ENCODE data around the gene MAP2K5. TPM values are rescaled to one million over a fixed set of nuclear protein-coding genes. Genes with fewer than 3 reads are reported as not detected.

Gene MAP2K5
- total RNA-seq, 2 donors from 2014 or later, result 7.4 to 10.2 TPM

GRCh38 chr15:67551207-67551743 lies 8.8 kb downstream of the MAP2K5 start:
- DNase-seq (ENCODE audit: low spot score) (no peak), ATAC-seq (ENCODE audit: insufficient number of reproducible peaks, low FRiP score, low read depth) (no peak)
- peaks cover 4% of the 10 kb centered on the region for H3K36me3 ChIP-seq
- peaks cover 8 to 11% of the 10 kb centered on the region in 2 donors for H3K4me1 ChIP-seq (ENCODE audit: control insufficient read depth in 1 of 2, low read depth in 2 of 2)
- H3K4me3 ChIP-seq, result no peak overlapping the region
- TF ChIP-seq, protein P1, sequence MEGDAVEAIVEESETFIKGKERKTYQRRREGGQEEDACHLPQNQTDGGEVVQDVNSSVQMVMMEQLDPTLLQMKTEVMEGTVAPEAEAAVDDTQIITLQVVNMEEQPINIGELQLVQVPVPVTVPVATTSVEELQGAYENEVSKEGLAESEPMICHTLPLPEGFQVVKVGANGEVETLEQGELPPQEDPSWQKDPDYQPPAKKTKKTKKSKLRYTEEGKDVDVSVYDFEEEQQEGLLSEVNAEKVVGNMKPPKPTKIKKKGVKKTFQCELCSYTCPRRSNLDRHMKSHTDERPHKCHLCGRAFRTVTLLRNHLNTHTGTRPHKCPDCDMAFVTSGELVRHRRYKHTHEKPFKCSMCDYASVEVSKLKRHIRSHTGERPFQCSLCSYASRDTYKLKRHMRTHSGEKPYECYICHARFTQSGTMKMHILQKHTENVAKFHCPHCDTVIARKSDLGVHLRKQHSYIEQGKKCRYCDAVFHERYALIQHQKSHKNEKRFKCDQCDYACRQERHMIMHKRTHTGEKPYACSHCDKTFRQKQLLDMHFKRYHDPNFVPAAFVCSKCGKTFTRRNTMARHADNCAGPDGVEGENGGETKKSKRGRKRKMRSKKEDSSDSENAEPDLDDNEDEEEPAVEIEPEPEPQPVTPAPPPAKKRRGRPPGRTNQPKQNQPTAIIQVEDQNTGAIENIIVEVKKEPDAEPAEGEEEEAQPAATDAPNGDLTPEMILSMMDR (IDR thresholded peaks at IDR 0.05), result no peak
- no peak overlapping the region for H3K27ac ChIP-seq
- no peaks in the 10 kb centered on the region for H3K27me3 ChIP-seq (replicated peaks; ENCODE audit: insufficient read depth)
- no peaks in the 10 kb centered on the region for H3K9me3 ChIP-seq

GRCh38 chr15:67554580-67554979 lies 12.1 kb downstream of the MAP2K5 start:
- no peaks in the 10 kb centered on the region for H3K9me3 ChIP-seq
- no peaks in the 10 kb centered on the region for H3K27me3 ChIP-seq (replicated peaks; ENCODE audit: insufficient read depth)
- TF ChIP-seq, protein P1 (IDR thresholded peaks at IDR 0.05), result no peak
- H3K4me3 ChIP-seq, result no peak overlapping the region
- ATAC-seq (ENCODE audit: insufficient number of reproducible peaks, low FRiP score, low read depth) (no peak), DNase-seq (ENCODE audit: low spot score) (no peak)
- peaks cover 4% of the 10 kb centered on the region for H3K36me3 ChIP-seq
- H3K4me1 ChIP-seq (ENCODE audit: control insufficient read depth in 1 of 2, low read depth in 2 of 2), result no peaks in the 10 kb centered on the region
- no peak overlapping the region for H3K27ac ChIP-seq

DNA sequence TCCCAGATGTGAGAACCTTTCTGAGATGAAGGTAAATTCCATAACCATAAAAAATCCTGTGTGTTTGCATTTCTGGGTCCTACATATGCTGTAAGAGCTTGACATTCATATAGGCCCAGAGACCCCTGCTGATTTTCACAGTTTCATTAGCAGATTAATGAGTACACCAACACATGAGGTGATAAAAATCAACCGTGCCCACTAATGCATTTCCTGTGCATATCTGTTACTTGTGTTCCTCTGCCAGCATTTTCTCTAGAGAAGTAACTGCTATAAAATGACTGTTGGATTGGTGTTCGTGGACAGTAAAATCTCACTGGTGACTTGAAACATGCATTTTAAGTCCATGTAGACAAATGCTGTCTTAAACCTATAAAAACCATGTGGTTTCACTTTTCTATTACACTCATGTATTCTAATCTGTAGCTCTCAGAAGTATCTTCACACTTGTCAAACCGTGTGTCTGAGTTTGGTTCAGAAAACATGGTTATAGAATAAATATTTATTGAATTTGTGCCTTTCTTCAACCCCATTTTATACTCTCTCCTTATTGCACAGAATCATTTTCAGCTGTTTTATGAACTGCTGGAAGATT lies 14.6 kb downstream of the MAP2K5 start:
- no peak for ATAC-seq (ENCODE audit: insufficient number of reproducible peaks, low FRiP score, low read depth)
- Histone ChIP-seq H3K4me1 (ENCODE audit: control insufficient read depth in 1 of 2, low read depth in 2 of 2) (no peaks in the 10 kb centered on the region), H3K27ac (no peak overlapping the region), H3K36me3 (no peaks in the 10 kb centered on the region), H3K9me3 (no peaks in the 10 kb centered on the region), H3K4me3 (no peak overlapping the region), H3K27me3 (replicated peaks; ENCODE audit: insufficient read depth) (no peaks in the 10 kb centered on the region)
- no peak for DNase-seq (ENCODE audit: low spot score)
- TF ChIP-seq, protein P1 (IDR thresholded peaks at IDR 0.05), result no peak

GRCh38 chr15:67558502-67558901 lies 16.0 kb downstream of the MAP2K5 start:
- Histone ChIP-seq H3K27ac (no peak overlapping the region), H3K27me3 (replicated peaks; ENCODE audit: insufficient read depth) (no peaks in the 10 kb centered on the region), H3K36me3 (no peaks in the 10 kb centered on the region), H3K4me1 (ENCODE audit: control insufficient read depth in 1 of 2, low read depth in 2 of 2) (no peaks in the 10 kb centered on the region), H3K4me3 (no peak overlapping the region), H3K9me3 (no peaks in the 10 kb centered on the region)
- no peak for ATAC-seq (ENCODE audit: insufficient number of reproducible peaks, low FRiP score, low read depth)
- TF ChIP-seq, protein P1 (IDR thresholded peaks at IDR 0.05), result no peak
- DNase-seq (ENCODE audit: low spot score), result no peak

DNA sequence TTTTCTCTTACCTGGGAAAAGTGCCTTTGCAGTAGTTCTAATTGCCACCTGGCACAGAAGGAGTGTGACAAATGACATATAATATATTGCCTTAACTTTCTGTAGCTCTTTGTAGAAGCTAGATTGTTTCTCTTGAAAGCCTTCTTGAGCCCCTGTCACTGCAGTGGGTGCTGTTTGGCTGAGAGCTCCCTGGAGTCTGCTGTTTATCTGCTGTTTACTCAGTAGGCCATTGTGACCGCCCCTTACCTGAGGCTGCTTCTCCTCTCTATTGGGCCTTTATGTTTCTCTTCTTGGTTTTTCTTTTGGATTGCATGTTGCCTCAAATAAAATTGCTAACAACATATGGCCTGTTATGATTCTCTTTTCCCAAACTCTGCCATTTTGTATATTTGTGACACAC lies 16.7 kb downstream of the MAP2K5 start:
- ATAC-seq (ENCODE audit: insufficient number of reproducible peaks, low FRiP score, low read depth), result no peak
- H3K4me3 ChIP-seq, result no peak overlapping the region

More for the DNA sequence above, 16.7 kb downstream of the MAP2K5 start:
- no peaks in the 10 kb centered on the region for H3K9me3 ChIP-seq
- H3K27ac ChIP-seq, result no peak overlapping the region
- H3K27me3 ChIP-seq (replicated peaks; ENCODE audit: insufficient read depth), result no peaks in the 10 kb centered on the region
- no peak for DNase-seq (ENCODE audit: low spot score)
- no peaks in the 10 kb centered on the region for H3K36me3 ChIP-seq
- no peaks in the 10 kb centered on the region for H3K4me1 ChIP-seq (ENCODE audit: control insufficient read depth in 1 of 2, low read depth in 2 of 2)
- TF ChIP-seq, protein P1 (IDR thresholded peaks at IDR 0.05), result no peak
